ENCODE data around the gene SNRNP40.

DNA sequence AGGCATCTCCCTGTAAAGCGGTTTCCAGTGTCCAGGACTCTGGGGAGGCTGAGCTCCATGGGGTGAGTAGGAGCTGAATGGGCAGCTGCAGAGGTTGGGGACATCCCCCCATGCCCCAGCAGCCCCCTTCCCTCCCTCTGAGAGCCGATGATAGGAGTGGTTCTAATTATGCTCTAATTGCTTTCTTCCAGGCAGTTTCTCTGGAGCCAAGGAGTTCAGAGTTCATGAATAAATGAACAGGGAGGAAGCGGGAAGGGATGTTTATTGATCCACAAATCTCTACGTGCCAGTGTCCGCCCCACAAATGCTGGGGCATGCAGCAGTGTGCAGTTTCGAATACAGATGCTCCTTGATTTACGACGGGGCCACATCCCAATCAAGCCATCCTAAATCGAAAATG lies 72.5 kb downstream of the SNRNP40 start:
- no peak for TF ChIP-seq POLR2A (IDR thresholded peaks at IDR 0.05)
- TF ChIP-seq, protein P1, sequence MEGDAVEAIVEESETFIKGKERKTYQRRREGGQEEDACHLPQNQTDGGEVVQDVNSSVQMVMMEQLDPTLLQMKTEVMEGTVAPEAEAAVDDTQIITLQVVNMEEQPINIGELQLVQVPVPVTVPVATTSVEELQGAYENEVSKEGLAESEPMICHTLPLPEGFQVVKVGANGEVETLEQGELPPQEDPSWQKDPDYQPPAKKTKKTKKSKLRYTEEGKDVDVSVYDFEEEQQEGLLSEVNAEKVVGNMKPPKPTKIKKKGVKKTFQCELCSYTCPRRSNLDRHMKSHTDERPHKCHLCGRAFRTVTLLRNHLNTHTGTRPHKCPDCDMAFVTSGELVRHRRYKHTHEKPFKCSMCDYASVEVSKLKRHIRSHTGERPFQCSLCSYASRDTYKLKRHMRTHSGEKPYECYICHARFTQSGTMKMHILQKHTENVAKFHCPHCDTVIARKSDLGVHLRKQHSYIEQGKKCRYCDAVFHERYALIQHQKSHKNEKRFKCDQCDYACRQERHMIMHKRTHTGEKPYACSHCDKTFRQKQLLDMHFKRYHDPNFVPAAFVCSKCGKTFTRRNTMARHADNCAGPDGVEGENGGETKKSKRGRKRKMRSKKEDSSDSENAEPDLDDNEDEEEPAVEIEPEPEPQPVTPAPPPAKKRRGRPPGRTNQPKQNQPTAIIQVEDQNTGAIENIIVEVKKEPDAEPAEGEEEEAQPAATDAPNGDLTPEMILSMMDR (IDR thresholded peaks at IDR 0.05) = no peak
- no peak for TF ChIP-seq POLR2AphosphoS5 (IDR thresholded peaks at IDR 0.05)
